Peyer's patch (tissue), 4 donors: Measurements from ENCODE around the gene TSPAN15.

Experiments
- POLR2A ChIP-seq, 2 donors: fragments of 450-650 bp; IDR thresholded peaks; one replicate each; pipeline ENCODE4 v1.5.1; 2017; ENCODE audit warnings: antibody characterized with exemption in 2 of 2, mild to moderate bottlenecking in 2 of 2, moderate library complexity in 2 of 2
- TF ChIP-seq, protein P1 (sequence below), 6 experiments: fragments of 450-650 bp in 4 of 6; fragments of 200-600 bp in 2 of 6; sonication (generic) in 1 of 6; IDR thresholded peaks; one replicate each; pipeline ENCODE4 v1.5.1; 2017 to 2019; ENCODE audit warnings: antibody characterized with exemption in 6 of 6, mild to moderate bottlenecking in 3 of 6, moderate library complexity in 1 of 6

DNA sequence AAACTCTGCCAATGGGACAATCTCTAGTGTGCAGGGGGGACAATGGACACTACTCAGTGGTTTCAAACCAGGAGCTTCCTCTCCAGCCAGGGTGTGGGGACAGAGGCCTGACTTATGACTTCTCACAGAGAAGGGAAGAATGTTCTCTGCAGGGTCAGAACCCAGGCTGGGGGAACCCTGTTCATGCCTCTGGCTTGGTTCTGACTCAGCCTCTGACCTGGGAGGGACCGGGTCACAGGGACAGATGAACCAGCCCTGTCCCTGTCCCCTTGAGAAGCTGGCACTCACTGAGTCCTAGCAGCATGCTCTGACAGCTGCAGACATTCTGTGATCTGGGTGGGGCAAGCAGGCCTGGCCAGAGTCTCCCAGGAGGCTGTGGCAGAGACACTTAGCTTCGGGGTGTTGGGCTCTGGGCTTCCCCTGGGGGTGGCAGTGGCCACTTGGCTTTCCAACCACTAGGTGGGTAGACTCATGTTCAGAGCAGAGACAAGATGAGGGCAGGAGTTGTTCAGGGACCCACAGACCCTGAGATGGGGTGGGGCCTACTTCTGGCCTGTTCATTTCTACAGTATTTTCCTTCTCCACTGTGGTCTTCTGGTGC, 13.6 kb downstream of the TSPAN15 start:
- peak; percentile 28 to 58 for TF ChIP-seq POLR2A (IDR thresholded peaks at IDR 0.05)
- TF ChIP-seq, protein P1, sequence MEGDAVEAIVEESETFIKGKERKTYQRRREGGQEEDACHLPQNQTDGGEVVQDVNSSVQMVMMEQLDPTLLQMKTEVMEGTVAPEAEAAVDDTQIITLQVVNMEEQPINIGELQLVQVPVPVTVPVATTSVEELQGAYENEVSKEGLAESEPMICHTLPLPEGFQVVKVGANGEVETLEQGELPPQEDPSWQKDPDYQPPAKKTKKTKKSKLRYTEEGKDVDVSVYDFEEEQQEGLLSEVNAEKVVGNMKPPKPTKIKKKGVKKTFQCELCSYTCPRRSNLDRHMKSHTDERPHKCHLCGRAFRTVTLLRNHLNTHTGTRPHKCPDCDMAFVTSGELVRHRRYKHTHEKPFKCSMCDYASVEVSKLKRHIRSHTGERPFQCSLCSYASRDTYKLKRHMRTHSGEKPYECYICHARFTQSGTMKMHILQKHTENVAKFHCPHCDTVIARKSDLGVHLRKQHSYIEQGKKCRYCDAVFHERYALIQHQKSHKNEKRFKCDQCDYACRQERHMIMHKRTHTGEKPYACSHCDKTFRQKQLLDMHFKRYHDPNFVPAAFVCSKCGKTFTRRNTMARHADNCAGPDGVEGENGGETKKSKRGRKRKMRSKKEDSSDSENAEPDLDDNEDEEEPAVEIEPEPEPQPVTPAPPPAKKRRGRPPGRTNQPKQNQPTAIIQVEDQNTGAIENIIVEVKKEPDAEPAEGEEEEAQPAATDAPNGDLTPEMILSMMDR (IDR thresholded peaks at IDR 0.05) = peak in 3 of 6 experiments; percentile 11 to 25 (median 19)
